ENCODE measurements around the gene FHOD3. TPM values are rescaled to one million over a fixed set of nuclear protein-coding genes. Genes with fewer than 3 reads are reported as not detected.
"Not testable (repeated sequence)": the region's sequence is repeated elsewhere in the genome, so short reads cannot be mapped to it uniquely, and the experiment has no call there.

FHOD3 gene
- total RNA-seq, 4 donors from 2014 or later = 24.1 to 51.4 (median 33.8) TPM

DNA sequence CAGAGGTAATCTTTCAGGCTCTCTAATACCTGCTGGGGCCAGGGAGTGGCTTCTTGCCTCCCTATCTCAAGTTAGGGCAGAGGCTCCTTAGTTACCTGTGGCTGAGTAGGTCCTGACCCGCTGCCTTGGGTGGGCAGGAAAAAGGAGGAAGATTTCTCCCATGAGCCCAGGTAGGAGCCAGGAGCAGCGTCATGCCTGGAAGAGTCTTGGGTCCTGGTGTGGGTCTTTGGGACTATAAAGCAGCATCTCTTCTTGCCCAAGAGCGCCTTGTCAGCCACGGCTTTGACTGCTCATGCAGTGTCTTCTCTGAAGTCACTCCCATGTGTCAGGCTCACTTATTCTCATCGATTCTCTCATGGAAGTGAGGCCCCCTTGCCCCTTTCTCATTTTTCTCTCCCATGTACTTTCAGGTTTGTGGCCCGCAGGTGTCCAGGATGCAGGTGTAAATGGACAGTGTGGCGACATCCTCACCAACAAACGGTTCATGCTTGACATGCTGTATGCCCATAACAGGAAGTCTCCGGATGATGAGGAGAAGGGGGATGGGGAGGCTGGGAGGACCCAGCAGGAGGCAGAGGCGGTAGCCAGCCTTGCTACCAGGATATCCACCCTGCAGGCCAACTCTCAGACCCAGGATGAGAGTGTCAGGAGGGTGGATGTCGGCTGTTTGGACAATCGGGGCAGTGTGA, 420.1 kb downstream of the FHOD3 start:
- H3K4me3 ChIP-seq = no peak overlapping the region
- no peaks in the 10 kb centered on the region for H3K27me3 ChIP-seq
- H3K4me1 ChIP-seq = peaks cover 0 to 6% (median 4%) of the 10 kb centered on the region in 4 donors
- 89% methylated on average over 12 of the region's 12 CpGs for WGBS
- H3K9me3 ChIP-seq = no peaks in the 10 kb centered on the region
- TF ChIP-seq, protein P1, sequence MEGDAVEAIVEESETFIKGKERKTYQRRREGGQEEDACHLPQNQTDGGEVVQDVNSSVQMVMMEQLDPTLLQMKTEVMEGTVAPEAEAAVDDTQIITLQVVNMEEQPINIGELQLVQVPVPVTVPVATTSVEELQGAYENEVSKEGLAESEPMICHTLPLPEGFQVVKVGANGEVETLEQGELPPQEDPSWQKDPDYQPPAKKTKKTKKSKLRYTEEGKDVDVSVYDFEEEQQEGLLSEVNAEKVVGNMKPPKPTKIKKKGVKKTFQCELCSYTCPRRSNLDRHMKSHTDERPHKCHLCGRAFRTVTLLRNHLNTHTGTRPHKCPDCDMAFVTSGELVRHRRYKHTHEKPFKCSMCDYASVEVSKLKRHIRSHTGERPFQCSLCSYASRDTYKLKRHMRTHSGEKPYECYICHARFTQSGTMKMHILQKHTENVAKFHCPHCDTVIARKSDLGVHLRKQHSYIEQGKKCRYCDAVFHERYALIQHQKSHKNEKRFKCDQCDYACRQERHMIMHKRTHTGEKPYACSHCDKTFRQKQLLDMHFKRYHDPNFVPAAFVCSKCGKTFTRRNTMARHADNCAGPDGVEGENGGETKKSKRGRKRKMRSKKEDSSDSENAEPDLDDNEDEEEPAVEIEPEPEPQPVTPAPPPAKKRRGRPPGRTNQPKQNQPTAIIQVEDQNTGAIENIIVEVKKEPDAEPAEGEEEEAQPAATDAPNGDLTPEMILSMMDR (IDR thresholded peaks at IDR 0.05) = no peak
- TF ChIP-seq POLR2A (IDR thresholded peaks at IDR 0.05; ENCODE audit: low read depth) (no peak), EP300 (IDR thresholded peaks at IDR 0.05) (no peak)
- H3K27ac ChIP-seq (replicated peaks in 1 of 4) = no peak overlapping the region
- no peak for DNase-seq (ENCODE audit: extremely low spot score)
- H3K36me3 ChIP-seq = peaks cover 0 to 11% (median 0%) of the 10 kb centered on the region in 4 donors
- intact Hi-C loops (cut with DNase I) = no loop called here

DNA sequence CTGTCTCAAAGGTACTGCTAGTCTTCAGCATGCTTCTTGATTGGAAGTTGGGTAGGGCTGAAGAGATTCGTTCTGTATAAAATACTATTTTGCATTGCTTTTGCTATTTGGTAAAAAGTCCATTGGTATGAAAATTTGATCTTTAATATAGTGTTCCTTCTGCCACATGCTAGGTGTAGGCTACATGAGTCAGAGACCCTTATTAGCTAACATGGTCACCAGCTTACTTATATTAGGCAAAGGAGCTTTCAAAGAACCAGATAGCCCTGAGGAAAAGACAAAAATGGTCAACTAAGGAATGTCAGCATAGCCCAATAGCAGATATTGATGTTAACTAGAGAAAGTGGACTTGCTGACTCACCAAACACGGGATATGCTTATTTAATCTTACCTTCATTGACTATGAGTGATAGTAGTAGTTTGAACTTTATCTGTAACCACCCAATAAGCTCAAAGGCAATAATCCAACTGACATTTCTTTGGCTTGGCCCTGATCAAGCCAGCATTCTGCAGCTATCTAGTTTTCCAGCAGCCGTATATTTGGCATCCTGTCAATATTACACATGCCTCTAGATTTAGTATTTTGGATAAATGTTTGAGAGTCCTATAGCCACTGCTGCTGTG, 421.3 kb downstream of the FHOD3 start:
- Histone ChIP-seq H3K27ac (replicated peaks in 1 of 4) (no peak overlapping the region), H3K4me3 (no peak overlapping the region), H3K27me3 (no peaks in the 10 kb centered on the region), H3K9me3 (no peaks in the 10 kb centered on the region), H3K4me1 (peaks cover 6 to 16% (median 10%) of the 10 kb centered on the region in 4 donors), H3K36me3 (peaks cover 0 to 11% (median 0%) of the 10 kb centered on the region in 4 donors)
- no peak for DNase-seq (ENCODE audit: extremely low spot score)
- TF ChIP-seq POLR2A (IDR thresholded peaks at IDR 0.05; ENCODE audit: low read depth) (no peak), POLR2AphosphoS5 (IDR thresholded peaks at IDR 0.05) (no peak), EP300 (IDR thresholded peaks at IDR 0.05) (no peak)
- TF ChIP-seq, protein P1 (IDR thresholded peaks at IDR 0.05) = no peak
- intact Hi-C loops (cut with DNase I) = no loop called here
- 63% methylated on average over 3 of the region's 3 CpGs for WGBS

DNA sequence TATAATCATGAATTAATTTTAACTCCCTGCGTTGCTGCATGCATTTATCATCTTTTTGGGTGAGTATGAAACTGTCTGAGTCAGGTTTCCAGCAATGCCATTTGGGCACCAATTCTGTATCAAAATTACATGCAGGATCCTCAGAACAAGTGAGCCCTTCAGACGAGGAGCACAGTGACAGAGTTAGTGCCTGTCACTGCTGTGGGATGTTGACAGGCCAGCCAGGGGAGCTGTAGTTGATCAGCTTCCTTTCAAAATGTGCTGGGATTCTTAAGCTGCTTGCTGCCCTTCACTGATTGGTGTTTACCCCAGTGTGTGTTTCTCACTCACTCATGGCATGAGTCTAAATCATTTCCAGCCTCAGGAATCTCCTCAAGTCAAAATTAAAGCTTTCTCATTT, 422.1 kb downstream of the FHOD3 start:
- H3K4me3 ChIP-seq = no peak overlapping the region
- DNase-seq (ENCODE audit: extremely low spot score) = no peak

DNA sequence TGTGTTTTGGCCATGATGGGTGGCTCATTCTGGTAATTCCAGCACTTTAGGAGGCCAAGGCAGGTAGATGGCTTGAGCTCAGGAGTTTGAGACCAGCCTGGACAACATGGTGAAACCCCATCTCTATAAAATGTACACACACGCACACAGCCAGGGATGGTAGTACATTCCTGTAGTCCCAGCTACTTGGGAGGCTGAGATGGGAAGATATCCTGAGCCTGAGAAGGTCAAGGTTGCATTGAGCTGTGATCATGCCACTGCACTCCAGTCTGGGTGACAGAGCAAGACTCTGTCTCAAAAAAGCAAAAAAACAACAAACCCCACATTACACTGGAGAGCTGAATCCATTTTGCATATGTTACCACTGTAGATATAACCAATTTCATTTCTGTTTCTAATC, 423.8 kb downstream of the FHOD3 start:
- DNase-seq (ENCODE audit: extremely low spot score); H3K27ac ChIP-seq (replicated peaks in 1 of 4); H3K9me3 ChIP-seq; H3K27me3 ChIP-seq; H3K4me3 ChIP-seq; intact Hi-C loops (cut with DNase I): not testable (repeated sequence)
- WGBS = 100% methylated on average over 1 of the region's 1 CpG
- Histone ChIP-seq H3K4me1 (peaks cover 5 to 29% (median 23%) of the 10 kb centered on the region in 4 donors), H3K36me3 (peaks cover 0 to 11% (median 0%) of the 10 kb centered on the region in 4 donors)

More for the DNA sequence above, 422.1 kb downstream of the FHOD3 start:
- WGBS = 43% methylated on average over 2 of the region's 2 CpGs
- H3K9me3 ChIP-seq = no peaks in the 10 kb centered on the region
- H3K27me3 ChIP-seq = no peaks in the 10 kb centered on the region
- H3K4me1 ChIP-seq = peaks cover 6 to 24% (median 17%) of the 10 kb centered on the region in 4 donors
- intact Hi-C loops (cut with DNase I) = no loop called here
- no peak for TF ChIP-seq EP300 (IDR thresholded peaks at IDR 0.05)
- TF ChIP-seq POLR2AphosphoS5 (IDR thresholded peaks at IDR 0.05) = no peak
- TF ChIP-seq, protein P1 (IDR thresholded peaks at IDR 0.05) = no peak
- TF ChIP-seq POLR2A (IDR thresholded peaks at IDR 0.05; ENCODE audit: low read depth) = no peak
- H3K36me3 ChIP-seq = peaks cover 0 to 11% (median 0%) of the 10 kb centered on the region in 4 donors
- H3K27ac ChIP-seq (replicated peaks in 1 of 4) = no peak overlapping the region

DNA sequence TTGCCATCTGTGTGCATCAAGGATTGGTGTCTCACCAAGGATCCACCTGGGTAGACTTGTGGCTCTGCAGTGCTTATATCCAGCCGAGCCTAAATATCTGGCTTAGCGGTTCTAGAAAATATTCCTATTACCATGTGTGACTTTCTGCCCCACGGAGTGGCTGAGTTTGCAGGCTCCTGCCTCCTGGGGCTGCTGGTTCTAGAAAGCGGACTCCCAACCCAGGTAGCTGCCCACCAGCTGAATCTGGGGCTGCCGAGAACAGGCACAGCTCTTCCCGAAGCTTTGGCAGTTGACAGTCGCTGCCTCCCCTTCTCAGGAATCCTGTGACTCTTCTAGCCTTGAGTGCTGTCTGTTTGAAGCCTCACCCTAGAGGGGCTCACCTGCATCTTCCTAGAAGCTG, 426.7 kb downstream of the FHOD3 start:
- DNase-seq (ENCODE audit: extremely low spot score) = no peak
- Histone ChIP-seq H3K27ac (replicated peaks in 1 of 4) (peak overlapping the region; percentile 45 to 72 (median 60)), H3K9me3 (no peaks in the 10 kb centered on the region), H3K4me1 (peaks cover 0 to 35% (median 23%) of the 10 kb centered on the region in 4 donors), H3K27me3 (no peaks in the 10 kb centered on the region), H3K36me3 (no peaks in the 10 kb centered on the region), H3K4me3 (peak overlapping the region; percentile 23 to 42 (median 39))
- intact Hi-C loops (cut with DNase I) = no loop called here
- 73% methylated on average over 6 of the region's 7 CpGs for WGBS
- TF ChIP-seq POLR2AphosphoS5 (IDR thresholded peaks at IDR 0.05) (no peak), EP300 (IDR thresholded peaks at IDR 0.05) (no peak), POLR2A (IDR thresholded peaks at IDR 0.05; ENCODE audit: low read depth) (no peak)
- TF ChIP-seq, protein P1 (IDR thresholded peaks at IDR 0.05) = no peak

Measured in esophagus muscularis mucosa (tissue), 4 donors.